Measurements from ENCODE around the gene RNFT2.
"Not testable (repeated sequence)": the region's sequence is repeated elsewhere in the genome, so short reads cannot be mapped to it uniquely, and the experiment has no call there.

The RNFT2 gene

DNA sequence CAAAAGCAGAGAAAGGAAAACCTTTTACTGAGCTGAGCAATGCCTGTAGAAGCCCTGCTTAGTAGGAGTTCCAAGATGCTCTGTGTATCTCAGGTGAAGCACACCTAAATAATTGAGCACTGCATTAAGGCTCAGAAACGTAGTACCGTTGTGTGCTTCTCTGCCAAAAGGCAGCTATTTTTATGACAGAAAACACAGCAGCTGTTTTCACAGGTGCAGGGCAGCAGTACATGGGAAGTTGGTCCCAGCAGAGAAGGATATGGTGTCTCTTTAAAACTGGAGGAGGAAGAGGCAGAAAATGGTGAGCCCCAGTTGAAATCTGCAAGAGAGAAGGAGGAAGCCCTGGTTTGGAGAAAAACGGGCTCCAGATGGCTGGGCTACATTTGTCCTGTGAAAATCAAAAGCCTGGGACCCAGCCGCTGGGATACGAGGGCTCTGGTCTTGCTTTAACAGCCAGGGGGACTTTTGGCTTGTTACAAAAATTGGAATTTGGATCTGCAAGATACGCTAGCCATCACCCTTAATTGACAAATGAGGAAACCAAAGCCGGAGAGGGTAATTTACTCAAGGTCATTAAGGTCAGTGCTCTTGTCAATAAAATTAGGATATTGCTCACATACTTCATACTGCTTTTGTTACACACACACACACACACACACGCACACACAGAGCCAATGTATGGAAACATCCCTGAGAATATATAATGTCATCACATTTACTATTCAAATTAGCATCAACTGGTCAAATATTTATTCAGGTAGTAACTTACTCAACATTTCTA is 27.6 kb upstream of the RNFT2 start:
- no peak for ATAC-seq
- no peak for DNase-seq

DNA sequence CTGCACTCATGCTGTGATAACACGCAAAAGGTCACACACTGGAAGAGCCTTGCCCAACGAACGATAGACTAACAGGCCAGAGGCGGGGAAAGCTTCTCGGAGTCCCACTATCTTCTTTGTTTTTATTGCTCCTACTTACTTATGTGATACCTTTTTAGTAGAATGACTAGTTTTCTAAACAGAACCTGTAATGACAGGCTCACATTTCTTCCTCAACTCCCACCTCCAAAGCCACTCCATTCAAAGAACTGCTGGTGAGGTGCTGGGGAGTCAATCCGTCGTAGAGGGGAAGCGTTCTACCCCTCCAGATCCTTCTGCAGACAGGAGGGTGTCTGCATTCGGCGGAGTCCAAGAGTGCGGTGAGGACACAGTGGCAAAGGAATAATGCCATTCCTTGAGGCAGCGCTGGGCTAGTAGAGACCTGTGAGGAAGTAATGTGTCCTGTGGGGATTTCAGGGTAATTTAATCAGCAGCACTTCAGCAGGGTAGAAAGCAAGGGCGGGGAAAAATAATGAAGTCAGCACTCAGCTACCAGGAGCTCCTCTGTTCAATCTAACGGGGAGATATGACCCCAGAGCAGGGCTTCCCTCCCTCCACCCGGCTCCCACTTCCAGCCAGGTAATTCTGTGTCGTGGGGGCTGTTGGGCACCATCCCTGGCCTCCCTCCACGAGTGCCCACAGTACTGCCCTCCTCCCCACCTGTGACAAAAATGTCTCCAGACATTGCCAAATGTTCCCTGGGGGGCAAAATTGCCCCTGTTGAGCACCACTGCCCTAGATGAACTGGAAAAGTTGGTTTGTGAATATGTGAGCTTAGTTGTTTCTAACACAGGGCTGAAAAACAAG is 25.4 kb upstream of the RNFT2 start:
- no peak for DNase-seq
- ATAC-seq = no peak

DNA sequence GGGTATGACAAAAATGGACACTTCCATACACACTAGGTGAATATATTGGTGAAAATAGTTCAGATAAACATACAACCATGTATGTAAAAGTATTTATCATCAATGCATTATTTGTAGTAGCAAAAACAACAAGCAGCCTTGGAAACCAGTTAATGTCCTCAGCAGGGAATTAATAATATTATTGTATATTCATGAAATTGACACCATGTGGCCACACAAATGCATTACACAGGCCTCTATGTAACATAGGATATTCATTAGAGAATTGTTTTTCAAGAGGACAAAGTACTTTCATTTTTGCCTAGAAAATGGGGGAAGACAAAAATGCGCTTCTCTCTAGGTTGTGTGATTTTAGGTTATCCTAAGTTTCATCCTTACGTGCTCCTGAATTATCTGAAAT is 24.6 kb upstream of the RNFT2 start:
- ATAC-seq (no peak), DNase-seq (no peak)

DNA sequence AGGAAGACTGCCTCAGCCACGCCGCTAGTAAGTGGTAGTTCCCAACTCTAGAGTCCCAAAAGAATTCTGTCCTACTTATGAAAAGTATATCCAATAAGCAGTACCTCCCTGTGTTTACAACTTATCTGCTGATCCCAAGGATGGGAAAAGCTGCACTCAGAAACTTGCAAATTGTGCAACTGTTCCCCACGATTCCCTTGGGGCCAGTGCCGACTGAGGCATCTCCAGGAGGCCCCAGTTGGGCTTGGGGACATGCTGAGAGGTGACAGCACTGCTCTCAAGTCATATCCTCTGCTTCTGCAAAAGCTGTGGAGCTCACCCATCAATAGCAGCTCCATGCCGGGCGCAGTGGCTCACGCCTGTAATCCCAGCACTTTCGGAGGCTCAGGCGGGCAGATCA is 23.9 kb upstream of the RNFT2 start:
- ATAC-seq (no peak), DNase-seq (no peak)

DNA sequence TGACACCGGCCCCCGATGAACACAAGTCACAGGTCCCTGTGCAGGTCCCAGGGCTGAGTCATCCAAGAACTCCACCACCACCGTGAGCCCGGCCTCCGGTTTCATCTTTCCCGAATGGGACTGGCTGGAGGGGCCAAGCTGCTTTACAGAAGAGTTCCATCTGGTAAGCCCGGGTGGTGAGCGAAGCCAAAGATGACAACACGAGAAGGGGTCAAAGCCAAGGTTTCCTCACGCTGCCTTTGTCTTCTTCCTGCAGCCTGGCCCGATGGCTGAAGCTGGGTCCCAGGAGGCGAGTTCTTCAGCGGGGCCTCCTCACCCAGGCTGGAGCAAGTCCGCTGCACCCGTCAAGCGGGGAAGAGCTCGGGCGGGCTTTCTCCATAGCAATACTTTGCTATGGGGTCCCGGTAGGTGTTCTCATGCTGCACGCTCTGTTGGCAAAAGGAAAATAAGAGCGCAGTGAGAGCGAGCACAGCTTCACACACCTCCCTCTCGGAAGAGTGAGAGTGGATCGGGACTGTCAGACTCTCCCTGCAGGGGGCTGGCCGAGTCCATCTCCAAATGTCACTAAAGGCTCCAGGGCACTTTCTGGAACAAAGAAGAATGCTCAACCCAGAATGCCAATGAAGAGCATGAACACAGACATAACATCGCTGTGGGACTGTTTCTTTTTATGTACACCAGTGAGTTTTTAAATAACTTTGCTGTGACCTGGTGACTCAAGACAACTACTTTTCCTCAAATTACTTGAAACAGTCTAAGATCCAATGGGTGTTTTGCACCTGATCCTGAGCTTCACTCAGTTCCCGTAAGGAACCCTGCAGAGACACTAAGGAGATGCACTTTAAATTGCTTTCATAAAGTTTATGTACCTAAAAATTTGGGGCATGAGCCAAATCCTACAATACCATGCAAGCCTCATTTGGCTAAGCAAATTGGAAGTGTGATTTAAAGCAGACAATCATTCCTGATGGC is 20.4 kb upstream of the RNFT2 start:
- DNase-seq = no peak
- no peak for ATAC-seq

DNA sequence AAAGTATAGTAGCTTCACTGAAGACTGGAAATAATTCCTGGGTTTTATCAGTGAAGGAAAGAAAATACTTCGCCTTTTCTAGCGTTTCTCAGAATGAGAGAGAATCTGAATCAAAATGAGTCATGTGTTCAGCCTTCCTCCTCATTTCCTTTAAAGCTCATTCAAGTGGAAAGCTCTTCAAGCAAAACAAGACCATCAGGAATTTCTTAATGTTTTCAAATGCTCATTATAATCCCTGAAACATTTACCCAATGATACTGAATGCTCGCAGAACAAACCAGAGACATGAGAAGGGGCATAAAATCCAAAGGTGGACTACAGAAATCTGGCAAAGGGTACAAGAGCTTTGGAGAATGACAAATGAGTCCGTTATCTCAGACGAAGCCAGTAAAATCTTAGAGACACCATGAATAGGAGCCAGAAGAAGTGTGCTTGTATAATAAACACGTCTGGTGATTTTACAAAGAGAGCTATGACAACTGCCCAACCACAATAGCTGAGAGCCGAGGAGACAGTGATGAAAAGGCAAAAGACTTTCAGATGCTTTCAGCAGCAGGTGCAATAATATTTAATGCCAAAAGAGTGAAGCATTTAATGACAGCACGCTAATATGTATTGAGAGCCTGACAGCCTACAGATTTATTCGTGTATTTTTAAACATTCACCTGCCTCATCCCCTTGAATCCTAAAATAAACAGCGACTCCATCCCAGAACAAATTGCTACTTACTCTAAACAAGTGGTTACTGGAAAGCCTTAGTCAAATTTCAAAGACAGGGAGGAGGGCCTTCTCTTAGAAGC is 19.3 kb upstream of the RNFT2 start:
- ATAC-seq (no peak), DNase-seq (no peak)

DNA sequence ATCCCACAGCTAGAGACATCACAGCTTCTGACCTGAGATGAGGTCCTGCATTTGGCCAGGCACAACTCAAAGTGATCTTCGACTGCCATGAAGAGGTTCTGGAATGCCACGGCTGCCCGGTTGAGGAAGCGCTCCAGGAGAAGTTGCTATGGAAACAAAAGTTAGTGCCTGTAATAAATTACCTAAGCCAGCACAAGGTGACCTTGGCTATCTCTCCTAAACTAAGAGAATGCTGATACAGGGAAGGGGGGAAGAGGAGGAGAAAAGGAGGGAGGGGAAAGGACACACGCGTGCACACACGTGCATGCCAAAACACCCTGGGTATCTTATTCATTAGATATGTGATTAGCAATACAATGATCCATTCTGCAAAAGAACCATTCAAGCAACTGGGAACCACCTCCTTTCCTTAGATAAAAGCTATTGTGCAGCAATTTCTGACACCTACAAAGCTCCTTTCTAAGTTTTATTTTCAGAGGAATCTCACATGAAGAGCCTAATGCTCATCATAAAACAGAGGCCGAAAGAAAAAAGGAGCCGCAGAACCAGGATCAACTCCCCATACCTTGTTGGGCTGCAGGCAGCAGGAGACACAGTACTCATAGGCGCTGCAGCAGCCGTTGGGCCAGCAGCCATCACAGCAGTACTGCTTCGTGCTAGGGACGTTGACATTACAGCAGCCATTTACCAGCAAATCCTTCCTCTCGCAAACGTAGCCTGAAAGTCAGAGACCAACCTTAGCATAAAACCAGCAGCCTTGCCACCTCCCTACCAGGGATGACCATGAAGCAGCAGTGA is 18.2 kb upstream of the RNFT2 start:
- no peak for DNase-seq
- ATAC-seq = no peak

DNA sequence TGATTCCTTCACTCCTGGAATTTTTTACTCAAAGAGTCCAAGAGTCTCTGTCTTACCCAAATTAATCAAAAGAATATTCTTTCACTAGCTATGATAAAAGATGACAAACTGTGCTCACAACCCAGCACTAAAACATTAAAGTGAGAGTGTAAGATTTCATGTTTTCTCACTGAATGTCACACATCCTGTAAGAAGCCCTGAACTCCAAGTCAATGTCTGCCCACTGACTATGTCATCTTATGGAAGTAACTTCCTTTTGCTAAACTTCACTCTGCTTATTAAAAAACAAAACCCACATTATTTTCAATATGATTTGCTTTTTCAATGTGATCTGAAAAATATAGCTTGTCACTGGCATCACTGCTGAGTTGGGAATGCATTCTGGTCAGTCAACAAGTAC is 15.9 kb upstream of the RNFT2 start:
- DNase-seq (no peak), ATAC-seq (no peak)

DNA sequence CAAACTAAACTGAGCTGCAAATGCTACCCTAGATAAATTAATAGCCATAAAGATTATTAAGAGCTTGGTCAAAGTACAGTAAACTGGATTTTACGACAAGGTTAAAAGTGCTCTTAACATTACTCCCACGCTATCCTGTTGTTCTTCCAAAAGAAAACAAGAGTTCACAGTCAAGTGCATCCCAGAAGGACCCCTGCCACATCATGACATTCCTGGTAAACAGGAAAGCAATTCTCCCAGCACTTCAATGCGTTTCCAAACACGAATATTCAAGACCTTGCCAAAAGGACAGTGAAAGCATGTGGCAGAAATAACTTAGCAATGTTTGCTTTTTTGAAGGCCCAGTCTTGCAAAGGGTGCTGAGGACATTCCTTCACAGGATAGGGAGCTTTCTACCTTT is 11.4 kb upstream of the RNFT2 start:
- ATAC-seq (no peak), DNase-seq (no peak)

DNA sequence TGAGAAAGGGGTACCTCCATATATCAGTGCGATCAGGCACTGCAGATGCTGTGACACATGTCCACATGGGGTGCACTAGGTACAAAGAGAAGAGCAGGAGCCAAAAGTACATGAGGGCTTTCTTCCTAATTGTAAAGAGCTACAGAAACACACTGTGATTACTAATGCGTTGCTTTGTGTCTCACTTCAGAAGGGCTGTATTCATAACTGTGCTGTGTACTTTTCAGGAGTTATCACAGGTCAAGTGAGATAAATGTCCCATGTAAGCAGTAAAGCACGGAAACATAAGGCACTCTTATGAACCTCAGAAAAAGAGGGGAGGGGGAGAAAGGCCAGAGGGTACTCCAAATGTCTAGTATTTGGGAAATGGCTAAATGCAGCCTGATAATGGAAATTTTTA is 10.9 kb upstream of the RNFT2 start:
- no peak for ATAC-seq
- no peak for DNase-seq

DNA sequence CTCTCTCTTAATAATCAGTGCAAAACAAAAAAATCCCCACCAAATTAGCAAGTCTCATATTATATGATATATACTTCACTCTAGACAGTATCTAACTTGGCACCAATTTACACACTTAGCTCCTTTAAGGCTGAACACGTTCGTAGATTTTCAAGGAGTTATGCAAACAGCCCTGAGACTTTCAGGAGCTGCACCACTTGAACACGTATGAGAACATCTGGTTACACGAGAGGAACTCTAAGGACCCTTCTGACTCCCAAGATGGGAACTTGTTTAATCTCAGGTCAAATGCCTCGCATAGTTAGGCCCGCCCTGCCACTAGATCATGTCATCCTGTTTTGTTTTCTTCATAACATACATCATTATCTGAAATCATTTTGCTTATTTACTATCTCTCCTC is 10.2 kb upstream of the RNFT2 start:
- DNase-seq = no peak

DNA sequence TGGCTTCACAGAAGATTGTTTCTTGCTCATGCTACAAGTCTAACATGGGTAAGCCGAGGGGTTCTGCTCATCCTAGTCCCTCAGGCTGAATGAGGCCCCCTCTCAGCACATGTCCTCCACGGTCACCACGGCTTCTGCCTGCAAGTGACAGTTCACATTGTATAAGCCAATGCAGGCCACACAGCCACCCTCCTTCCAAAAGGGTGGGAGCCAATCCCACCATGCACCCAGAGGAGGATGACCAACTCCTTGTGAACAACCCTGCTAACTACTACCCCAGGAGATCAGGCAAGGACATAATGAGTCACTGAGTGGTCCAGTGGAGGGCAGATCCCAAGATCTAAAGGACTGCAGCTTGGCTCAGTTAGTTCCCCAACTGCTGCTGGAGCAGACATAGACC is 6.3 kb upstream of the RNFT2 start:
- no peak for DNase-seq
- no peak for ATAC-seq

More for the DNA sequence above, 10.2 kb upstream of the RNFT2 start:
- ATAC-seq = no peak

DNA sequence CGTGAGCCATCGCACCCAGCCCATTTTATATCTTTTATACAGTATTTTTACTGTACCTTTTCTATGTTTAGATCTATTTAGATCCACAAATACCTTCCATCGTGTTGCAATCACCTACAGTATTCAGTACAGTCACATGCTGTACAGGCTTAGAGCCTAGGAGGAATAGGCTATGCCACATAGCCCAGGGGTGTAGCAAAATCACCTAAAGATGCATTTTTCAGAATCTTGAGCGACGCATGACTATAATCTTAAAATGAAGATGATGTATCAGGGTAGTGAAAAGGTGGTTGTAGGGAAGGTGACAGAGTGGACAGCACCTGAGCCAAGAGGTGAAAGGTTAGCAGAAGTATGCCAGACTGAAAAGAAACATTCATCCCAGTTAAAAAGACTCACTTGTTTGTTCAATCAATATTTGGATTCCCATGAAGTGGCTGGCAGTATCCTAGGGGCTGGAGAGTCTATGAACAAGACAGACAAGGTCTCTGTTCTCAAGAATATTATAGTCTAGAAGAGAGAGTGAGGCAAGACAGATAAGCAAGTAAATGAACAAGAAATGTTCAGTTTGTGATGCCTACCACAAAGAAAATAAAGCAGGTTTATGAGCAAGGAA is 3.9 kb upstream of the RNFT2 start:
- no peak for DNase-seq

DNA sequence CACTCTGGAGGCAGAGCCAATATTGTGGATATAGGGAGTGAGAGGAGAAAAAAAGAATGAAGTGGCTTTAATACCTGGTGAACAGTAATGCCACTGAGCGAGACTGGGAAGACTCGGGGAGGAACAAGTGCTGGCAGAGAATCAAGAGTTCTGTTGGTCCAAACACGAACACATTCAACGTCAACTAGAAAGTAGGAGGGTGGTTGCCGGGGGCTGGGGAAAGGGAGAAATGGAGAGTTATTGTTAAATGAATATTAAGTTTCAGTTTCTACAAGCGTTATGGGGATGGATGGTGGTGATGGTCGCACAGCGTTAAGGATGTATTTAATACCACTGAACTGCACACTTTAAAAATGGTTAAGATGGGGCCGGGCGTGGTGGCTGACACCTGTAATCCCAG is 3.0 kb upstream of the RNFT2 start:
- ATAC-seq (no peak), DNase-seq (no peak)

More for the DNA sequence above, 3.9 kb upstream of the RNFT2 start:
- no peak for ATAC-seq

DNA sequence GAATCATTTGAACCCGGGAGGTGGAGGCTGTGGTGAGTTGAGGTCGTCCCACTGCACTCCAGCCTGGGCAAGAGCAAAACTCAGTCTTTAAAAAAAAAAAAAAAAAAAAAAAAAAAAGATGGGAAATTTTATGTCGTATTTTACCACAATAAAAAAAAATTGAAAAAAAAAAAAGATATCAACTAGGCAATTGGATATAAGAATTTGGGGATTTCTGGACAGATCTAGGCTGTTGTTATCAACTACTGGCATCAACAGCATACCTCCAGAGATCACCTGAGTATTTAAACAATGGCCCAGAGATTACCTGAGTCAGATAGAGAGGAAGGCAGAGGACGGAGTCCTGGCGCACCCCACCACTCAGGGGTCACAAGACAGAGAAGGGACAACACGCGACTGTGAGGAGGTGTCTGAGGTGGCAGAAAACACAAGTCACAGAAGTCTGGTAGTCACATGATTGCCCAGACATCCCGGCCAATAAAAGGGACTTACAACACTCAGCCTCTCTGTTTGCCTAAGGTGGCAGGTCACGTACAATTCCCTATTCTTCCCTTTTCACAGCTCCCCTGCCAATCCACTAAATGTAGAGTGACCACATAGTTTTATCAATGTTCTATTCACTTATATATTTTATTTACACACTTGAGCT is 2.0 kb upstream of the RNFT2 start:
- no peak for ATAC-seq
- DNase-seq = no peak

DNA sequence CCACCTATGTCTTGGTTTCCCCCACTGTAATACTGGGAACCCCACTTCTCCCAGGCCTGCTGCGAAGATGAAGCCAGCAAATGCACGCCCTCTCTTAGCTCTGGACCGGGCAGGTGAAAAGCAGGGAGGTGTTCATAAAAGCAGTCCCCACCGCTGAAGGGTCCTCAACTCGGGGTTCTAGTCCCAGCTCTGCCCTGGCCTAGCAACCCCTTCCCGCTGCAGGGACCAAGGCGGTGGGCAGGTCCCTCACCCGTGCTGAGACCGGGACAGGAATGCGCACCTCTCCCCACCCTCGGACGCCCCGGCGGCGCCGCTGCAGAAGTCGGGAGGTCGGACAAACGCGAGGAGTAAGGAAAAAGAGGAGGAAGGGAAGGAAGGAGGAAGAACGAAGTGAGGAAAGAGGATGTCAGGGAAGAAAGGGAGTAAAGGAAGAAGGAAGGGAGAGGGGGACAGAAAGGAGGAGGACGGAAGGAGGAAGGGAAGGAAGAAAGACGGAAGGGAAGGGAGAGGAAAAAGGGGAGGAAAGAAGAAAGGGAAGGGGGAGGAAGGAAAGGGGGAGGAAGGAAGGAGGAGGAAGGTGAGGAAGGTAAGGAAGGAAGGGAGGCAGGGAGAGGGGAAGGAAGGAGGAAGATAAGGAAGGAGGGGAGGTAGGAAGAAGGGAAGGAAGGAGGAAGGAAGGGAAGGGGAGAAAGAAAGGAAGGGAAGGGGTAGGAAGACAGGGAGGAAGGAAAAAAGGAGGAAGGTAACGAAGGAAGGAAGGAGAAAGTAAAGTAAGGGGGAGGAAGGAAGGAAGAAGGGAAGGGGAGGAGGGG is 947 bp upstream of the RNFT2 start:
- DNase-seq (peak; percentile 17), ATAC-seq (no peak)

DNA sequence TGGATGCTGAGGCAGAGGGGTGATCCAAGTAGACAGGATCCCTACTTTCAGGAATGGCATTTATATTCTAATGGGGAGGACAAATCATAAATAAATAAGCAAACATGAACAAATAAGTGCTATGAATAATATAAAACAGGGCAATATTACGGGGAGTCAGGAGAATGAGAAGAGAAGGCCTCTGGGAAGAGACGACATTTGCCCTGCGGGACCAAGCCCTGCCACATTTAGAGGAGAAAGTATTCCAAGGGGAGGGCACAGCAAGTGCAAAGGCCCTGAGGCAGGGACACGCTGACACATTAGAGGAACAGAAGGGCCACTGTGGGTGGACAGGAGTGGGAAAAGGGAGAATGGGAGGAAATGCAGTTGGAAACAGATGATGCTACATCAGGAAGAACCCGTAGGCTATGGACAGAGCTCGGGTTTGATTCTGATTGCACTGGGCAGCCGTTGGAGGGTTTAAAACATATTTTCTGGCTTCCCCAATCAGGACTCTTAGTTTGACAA is 1.3 kb downstream of the RNFT2 start:
- ATAC-seq (no peak), DNase-seq (no peak)

DNA sequence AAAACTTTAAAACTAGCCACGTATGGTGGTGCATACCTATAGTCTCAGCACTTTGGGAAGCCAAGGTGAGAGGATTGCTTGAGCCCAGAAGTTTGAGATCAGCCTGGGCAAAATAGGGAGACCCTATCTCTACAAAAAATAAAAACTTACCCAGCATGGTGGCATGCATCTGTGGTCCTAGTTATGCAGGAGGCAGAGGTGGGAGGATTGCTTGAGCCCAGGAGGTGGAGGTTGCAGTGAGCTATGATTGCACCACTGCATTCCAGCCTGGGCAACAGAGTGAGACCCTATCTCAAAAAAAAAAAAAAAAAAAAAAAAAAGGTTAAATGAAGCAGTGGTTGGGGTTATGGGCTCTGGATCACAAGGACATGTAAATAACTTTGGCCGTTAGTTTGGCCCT is 4.7 kb downstream of the RNFT2 start:
- DNase-seq, ATAC-seq: not testable (repeated sequence)

DNA sequence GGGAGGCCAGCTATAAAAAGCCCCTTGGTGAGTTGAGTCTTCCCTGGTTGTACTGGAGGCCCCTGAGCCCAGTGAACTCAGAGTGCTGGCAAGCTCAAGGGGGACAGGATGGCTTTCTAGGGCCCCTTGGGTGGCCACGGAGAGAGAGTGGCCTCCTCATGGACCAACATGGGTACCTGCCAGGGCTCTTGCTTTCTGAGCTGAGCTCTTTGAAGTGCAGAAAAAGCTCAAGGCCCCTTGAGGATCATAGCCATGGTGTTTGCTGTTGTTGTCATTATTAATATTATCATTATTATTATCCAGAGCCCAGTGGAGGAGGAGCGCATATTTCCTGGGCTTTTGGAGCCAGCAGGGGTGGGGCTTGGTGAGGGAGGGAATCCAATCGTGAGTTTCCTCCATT is 6.7 kb downstream of the RNFT2 start:
- ATAC-seq (no peak), DNase-seq (no peak)
